Left ventricle myocardium inferior (tissue), 1 donor: ENCODE results near the gene CLCN1. TPM values are rescaled to one million over a fixed set of nuclear protein-coding genes. Genes with fewer than 3 reads are reported as not detected.

Source experiments
- DNase-seq: peaks from one replicate; pipeline ENCODE4 v3.0.0-alpha.2; 2020
- H3K27ac ChIP-seq: fragments of 200-600 bp; replicated peaks from 2 replicates; pipeline ENCODE4 v1.8.0; 2021
- H3K27me3 ChIP-seq: fragments of 200-600 bp; 2 replicates; pipeline ENCODE4 v1.8.0; 2021; ENCODE audit warnings: low read depth
- H3K36me3 ChIP-seq: fragments of 200-600 bp; 2 replicates; pipeline ENCODE4 v1.8.0; 2021
- H3K4me1 ChIP-seq: fragments of 200-600 bp; 2 replicates; pipeline ENCODE4 v1.8.0; 2021
- H3K4me3 ChIP-seq: fragments of 200-600 bp; 2 replicates; pipeline ENCODE4 v1.8.0; 2021; ENCODE audit warnings: mild to moderate bottlenecking, moderate library complexity
- H3K9me3 ChIP-seq: fragments of 200-600 bp; replicated peaks from 2 replicates; pipeline ENCODE4 v1.8.0; 2021
- CTCF ChIP-seq: fragments of 200-600 bp; IDR thresholded peaks from 2 replicates; pipeline ENCODE4 v1.8.0; 2021; ENCODE audit warnings: antibody characterized with exemption, mild to moderate bottlenecking, borderline replicate concordance
- intact Hi-C: fragments of 100-400 bp; cut with micrococcal nuclease; formaldehyde crosslinking; loops from one replicate; pipeline ENCODE4 v1.11.0; 2022
- total RNA-seq: library from RNA; stranded (reverse); fragmentation: NEBNext Ultra II Directional; extraction: Animal tissue kit (Norgen Biotek cat#: 25700); gene quantifications from one replicate; pipeline ENCODE4 v1.2.1, GENCODE V29; 2021
- donor health status: DM: no; HTN: yes; CAD: no; lungs with severe emphysema.

CLCN1 gene
- total RNA-seq, 1 donor from 2014 or later, result not detected

- DNase-seq, result no peak
- no peak overlapping the region for H3K4me3 ChIP-seq
- intact Hi-C loops, result no loop called here
Observed at GRCh38 chr7:143396625-143397556, 81.0 kb downstream of the CLCN1 start.

GRCh38 chr7:143397710-143398530 lies 82.0 kb downstream of the CLCN1 start:
- Histone ChIP-seq H3K27me3 (no peaks in the 10 kb centered on the region), H3K4me1 (peaks cover 39% of the 10 kb centered on the region), H3K4me3 (no peak overlapping the region), H3K9me3 (no peaks in the 10 kb centered on the region), H3K36me3 (peaks cover 1% of the 10 kb centered on the region), H3K27ac (no peak overlapping the region)
- intact Hi-C loops, result no loop called here
- DNase-seq, result no peak
- no peak for TF ChIP-seq CTCF

More at GRCh38 chr7:143396625-143397556, 81.0 kb downstream of the CLCN1 start:
- Histone ChIP-seq H3K9me3 (no peaks in the 10 kb centered on the region), H3K27me3 (no peaks in the 10 kb centered on the region), H3K4me1 (peaks cover 49% of the 10 kb centered on the region), H3K27ac (no peak overlapping the region), H3K36me3 (peaks cover 5% of the 10 kb centered on the region)
- no peak for TF ChIP-seq CTCF

GRCh38 chr7:143398616-143399015 lies 82.7 kb downstream of the CLCN1 start:
- H3K27ac ChIP-seq, result no peak overlapping the region
- no peaks in the 10 kb centered on the region for H3K36me3 ChIP-seq
- H3K4me3 ChIP-seq, result no peak overlapping the region
- H3K27me3 ChIP-seq, result no peaks in the 10 kb centered on the region
- peaks cover 32% of the 10 kb centered on the region for H3K4me1 ChIP-seq
- intact Hi-C loops, result no loop called here
- H3K9me3 ChIP-seq, result no peaks in the 10 kb centered on the region
- TF ChIP-seq CTCF, result no peak
- DNase-seq, result no peak

DNA sequence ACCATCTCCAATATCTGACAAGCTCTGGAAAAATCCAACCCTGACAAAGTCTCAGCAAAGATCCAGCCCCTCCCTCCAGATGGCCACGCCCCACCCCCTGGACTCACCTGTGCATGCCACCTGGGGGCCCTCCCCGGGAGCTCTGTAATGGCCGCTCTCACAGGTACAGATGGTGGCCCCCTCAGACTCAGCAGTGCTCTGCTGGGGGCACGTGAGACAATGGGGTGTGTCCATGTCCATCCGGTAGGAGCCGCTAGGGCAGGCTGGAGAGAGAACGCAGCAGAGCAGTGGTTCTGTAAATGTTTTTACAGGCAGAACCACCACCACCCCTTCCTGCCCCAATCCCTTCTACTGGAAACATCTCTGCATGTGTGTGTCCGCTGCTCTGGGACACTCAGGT lies 83.2 kb downstream of the CLCN1 start:
- Histone ChIP-seq H3K36me3 (no peaks in the 10 kb centered on the region), H3K27me3 (no peaks in the 10 kb centered on the region), H3K9me3 (no peaks in the 10 kb centered on the region), H3K27ac (no peak overlapping the region), H3K4me1 (peaks cover 27% of the 10 kb centered on the region), H3K4me3 (no peak overlapping the region)
- no peak for DNase-seq
- intact Hi-C loops, result no loop called here
- no peak for TF ChIP-seq CTCF

GRCh38 chr7:143399642-143400041 lies 83.7 kb downstream of the CLCN1 start:
- no peaks in the 10 kb centered on the region for H3K9me3 ChIP-seq
- H3K36me3 ChIP-seq, result no peaks in the 10 kb centered on the region
- H3K4me1 ChIP-seq, result peaks cover 22% of the 10 kb centered on the region
- H3K27ac ChIP-seq, result no peak overlapping the region
- DNase-seq, result no peak
- H3K4me3 ChIP-seq, result no peak overlapping the region
- H3K27me3 ChIP-seq, result no peaks in the 10 kb centered on the region
- no peak for TF ChIP-seq CTCF
- intact Hi-C loops, result no loop called here
